ENCODE data around the gene ZDHHC14.

ZDHHC14 gene

DNA sequence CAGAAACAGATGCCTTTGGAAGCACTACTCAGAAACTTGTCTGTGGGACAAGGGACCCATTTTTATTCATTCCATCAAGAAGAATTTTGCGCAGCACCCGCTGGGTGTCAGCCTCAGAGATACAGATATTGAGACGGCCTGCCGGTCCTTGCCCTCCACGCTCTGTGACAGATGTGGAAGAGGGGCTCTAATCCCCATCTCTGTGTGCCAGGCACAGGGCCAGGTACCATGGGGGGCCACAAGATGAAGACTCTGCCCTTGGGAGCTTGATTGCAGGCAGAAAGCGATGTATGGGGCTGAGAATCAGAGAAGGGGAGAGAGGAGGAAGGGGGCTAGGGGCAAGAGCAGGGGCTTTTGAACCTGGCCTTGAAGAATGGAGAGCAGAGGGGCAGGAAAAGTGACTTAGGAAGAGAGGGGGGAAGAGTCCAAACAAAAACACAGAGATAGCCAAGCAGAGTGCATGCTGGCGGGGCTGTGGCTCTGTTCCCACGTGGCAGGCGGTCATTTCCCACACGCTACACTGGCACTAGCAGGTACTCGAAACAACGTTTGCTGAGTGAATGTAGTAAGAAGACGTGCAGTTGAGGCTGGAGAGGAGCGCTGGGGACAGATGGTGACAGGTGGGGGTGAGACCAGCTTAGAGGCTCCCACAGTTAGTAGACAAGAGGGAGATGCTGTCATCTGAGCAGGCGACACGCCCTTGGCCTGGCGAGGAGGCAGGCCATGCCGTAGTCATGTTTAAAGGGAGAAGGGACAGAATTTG is 271.8 kb downstream of the ZDHHC14 start:
- no peak for DNase-seq

DNA sequence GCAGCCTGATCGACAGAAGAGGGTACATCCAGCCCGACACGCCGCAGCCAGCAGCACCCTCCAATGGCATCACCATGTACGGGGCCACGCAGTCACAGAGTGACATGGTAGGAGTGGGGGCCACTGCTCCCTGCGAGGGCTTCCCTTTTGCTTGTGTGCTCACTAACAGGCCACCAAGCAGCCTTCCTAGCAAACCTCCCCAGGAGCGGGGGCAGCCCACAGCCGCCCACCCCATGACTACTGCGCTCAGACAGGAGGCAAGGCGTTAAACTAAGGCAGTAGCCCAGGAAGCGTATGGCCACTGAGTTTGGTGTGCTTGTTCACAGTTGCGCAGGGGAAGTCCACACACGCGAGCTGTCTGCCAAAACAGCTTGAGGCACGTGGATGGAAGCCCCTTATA is 272.5 kb downstream of the ZDHHC14 start:
- no peak for DNase-seq

DNA sequence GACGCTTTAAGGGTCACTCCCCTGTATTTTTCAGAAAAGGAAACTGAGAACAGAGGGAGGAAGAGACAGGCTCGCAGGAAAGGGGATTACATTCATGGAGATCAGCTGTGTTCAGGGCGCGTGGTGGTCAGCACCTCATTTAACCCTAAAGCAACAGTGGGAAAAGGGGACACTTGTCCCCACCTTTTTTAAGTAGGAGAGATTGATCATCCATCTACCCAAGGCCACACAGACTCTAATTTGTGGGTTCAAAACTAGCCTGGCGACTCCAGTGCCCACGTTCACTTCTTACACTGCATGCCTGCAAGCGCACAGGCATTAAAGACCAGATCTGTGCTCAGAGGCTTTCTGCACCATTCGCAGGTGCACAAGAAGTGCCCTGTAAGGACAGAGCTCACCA is 274.1 kb downstream of the ZDHHC14 start:
- no peak for DNase-seq

DNA sequence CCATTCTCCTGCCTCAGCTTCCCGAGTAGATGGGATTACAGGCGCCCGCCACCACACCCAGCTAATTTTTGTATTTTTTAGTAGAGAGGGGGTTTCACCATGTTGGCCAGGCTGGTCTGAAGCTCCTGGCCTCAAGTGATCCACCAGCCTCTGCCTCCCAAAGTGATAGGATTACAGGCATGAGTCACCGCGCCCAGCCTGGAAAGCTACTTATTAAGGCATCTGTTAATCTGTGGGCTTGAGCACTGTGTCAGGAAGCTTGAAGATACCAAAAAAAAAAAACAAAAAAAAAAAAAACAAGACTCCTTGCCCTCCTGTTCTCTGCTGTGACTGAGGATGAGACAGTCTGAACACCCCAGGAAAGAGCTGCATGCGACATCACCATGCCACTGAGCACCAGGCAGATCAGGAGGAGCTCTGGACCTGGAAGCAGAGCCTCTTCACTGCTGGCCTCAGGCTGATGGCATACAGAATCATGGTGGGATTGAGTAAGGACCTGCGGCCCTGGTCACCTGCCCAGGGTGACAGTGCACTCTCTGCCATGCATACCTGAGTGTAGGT is 275.5 kb downstream of the ZDHHC14 start:
- DNase-seq, result no peak

DNA sequence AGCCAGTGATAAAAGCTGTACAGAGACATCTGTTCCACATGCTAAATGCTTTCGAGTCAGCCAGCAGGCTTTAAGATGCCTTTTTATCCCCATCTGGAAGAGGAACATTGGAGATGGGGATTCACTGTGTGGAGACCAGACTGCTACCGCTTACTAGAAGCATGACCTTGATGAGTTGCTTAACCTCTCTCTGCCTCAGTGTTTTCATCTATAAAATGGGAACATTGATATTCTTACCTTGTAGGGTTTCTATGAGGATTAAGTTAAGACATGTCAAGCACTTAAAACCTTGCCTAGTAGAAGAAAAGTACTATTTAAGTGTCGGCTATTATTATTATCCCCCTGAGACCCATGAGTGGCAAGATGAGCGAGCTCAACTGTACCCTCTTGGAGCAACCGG is 276.8 kb downstream of the ZDHHC14 start:
- no peak for DNase-seq

DNA sequence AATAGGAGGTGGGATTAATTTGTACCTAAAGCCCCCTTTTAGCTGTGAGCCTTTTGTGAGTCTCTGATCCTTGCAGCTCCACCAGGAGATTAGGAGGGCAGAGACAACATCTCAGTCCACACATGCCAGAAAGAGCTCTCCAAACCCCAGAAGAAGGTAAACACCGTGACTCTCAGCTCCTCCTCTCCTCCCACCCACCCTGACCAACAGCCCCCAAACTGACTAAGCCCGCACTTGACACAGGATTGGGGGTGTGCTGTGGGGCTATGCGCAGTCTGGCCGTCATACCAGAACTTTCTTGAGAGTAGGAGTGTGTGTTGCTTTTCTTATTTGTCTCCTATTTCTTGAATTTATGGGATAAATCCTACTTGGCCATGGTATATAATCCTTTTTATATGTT is 277.3 kb downstream of the ZDHHC14 start:
- no peak for DNase-seq

DNA sequence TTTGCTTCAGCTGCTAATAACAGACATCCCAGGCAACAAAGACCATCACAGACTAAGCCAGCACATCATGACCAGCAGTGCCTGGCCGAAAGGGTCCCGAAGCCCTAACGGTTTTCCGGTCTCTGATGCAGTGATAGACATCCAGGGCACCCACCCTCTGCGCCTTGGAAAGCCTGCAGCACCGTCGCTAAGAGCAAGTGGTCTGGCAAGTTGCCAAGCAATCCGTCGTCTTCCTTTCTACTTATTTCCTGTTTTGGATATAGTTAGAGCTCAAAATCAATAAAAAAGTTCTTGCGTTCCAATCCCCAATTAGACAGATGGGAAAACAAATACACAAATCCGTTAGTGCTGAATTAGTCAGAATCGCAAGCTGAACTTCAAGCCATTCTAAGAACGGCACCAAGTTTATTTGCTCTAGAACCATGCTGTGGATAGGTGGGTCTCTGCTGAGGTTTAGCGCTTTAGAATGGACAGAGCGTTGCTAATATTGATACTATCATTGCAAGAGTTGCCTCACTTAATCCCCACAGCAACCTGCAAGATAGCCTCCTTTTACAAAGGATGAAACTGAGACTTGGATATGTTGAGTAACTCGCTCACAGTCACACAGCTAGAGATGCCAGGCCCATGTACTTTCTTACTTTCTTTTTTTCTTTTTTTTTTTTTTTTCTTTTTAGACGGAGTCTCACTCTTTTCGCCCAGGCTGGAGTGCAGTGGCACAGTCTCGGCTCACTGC is 278.7 kb downstream of the ZDHHC14 start:
- DNase-seq, result no peak

DNA sequence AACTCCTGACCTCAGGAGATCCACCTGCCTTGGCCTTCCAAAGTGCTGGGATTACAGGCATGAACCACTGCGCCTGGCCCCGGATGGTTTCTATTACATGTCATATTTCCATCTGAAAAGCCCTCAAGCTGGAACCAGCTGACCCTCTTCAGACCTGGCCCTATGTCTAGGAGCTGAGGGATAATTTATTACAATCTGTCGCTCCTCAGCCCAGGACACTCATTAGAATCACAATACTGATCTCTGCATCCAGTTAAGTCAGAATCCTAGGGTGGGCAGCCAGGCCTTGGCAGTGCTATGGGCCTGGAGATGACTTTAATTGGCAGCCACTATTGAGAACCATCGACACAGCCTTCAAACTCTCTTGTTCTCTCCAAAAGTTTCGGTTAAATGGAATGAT is 279.4 kb downstream of the ZDHHC14 start:
- no peak for DNase-seq

DNA sequence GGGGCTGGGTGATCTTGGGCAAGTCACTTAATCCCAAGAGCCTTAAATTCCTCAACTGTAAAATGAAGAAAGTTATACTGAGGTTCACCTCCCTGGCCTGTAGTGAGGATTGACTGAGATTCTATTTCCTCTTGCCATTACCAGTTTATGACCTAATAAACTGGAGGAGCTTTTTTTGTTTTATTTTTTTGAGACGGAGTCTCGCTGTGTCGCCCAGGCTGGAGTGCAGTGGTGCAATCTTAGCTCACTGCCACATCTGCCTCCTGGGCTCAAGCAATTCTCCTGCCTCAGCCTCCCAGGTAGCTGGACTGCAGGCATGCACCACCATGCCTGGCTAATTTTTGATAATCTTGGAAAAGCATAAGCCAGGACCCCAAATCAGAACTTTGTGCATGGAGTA is 280.7 kb downstream of the ZDHHC14 start:
- no peak for DNase-seq

DNA sequence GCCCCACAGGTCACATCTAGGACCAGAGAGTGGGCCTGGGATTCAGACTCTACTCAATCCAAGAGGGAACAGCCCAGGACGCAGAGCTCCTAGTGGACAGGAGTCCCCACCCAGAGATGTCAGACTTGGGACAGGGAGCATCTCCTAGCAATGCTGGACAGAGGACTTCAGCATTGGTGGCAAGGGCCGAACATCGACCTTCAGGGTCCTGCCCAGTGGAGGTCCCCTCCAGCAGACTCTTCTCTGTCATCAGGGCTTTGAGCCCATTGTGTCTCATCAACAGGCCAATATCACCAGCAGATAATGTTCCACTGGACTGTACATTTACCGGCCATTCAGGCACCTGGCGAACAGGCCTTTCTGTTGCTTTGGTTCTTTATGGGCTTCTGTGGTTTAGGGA is 282.3 kb downstream of the ZDHHC14 start:
- no peak for DNase-seq

DNA sequence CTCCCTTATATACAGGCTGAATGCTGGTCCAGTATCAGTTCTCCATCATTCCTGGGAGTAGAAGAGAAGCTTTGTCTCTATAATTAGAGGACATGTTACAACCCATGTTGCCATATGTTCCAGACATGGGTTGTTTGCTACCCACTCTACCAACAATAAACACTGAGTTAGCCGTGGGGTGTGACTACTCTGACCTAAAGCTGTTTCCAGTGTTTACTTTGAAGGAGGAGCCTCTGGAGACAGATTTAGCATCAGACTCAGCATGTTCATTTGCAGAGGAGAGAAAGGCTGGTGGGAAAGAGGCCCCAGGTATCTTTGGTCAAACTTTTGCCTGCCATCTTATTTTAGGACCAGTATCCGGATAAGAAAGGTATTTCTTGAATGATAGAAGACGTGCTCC is 284.2 kb downstream of the ZDHHC14 start:
- DNase-seq, result no peak

DNA sequence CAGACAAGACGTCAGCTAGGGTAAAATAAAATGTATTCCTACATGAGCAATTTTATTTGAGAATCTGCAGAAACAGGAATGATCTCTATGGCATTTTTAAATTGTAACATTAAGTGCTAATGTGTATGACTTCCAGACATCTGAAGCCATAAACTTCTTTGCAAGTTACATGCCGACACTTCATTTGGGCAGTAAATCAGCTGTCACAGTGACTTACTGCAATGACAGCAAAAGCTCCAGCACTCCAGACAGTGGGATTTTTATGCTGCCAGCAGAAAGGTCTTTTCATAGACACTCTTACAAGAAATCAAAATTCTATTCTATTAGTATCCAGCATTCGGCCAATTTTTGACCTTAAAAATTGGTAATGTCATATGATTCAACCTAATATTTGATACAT is 285.7 kb downstream of the ZDHHC14 start:
- DNase-seq, result no peak

DNA sequence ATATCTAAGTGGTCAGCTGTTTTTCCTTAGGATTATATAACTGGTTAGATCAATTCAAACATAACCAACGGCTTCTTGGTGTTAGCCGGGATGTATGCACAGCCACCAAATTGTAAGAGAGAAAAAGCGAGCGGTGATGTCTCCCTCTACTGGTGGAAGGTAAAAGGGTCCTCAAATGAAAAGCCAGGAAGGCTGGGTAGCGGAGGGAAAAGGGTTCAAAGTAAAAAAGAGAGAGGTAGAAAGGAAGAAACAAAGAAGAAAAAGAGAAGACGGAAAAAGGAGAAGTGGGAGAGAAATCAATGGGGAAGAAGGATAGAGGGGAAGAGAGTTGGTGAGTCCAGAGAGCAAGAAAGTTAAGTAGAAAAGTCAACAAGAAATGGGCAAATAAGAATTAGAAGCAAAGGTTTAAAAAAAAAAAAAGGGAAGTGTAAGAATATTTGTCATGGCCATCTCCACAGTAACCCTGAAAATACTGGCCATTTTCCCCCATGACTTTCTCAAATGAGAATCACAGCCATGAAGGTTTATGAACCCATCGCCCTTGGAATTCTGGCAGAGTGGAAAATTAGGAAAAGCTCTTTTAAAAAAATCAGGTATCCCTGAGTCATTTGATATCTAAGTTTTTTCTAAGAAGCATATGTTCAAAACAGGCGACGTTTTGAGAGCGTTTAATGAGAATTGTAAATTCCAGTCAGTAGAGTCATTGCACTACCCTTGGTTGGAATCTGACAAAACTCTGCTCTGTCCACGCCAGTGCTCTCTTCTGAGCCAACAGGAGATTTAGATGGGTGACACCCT is 286.4 kb downstream of the ZDHHC14 start:
- peak; percentile 78 for DNase-seq

DNA sequence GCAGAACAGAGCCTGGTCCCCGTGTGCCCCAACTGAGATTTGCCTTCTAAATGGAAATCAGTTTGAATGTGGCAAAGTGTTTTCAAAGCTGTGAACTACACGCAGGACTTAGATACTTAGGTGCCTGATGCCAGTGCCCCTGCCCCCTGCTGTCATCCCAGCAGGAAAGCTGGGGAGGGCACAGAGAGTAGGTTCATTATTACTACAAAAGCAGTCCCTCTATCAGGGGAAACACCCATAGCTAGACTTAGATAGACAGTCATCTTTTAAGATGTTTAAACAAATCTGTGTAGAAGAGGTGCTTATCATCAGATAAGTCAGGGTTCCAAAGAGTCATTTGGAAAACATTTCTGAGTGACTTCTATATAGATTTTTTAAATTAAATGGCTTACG is 287.0 kb downstream of the ZDHHC14 start:
- no peak for DNase-seq

DNA sequence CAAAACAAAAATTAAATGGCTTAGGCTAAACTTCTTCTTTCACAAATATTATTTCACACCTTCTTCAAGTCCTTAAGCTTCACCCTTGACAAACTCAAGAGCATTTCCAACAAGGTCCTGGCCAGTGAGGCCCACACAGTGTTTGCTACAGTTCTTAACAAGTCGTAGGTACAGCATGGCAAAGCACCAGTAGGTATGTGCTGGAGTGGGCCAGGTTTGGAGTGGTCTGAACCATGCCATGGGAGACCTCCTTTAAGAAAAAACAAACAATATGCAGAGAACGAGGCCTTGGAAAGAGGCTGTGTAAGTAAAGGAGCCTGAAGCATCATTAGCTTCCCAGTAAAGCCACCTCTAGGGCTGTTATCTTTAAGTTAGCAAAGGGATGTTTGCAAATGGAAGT is 287.7 kb downstream of the ZDHHC14 start:
- DNase-seq, result no peak

DNA sequence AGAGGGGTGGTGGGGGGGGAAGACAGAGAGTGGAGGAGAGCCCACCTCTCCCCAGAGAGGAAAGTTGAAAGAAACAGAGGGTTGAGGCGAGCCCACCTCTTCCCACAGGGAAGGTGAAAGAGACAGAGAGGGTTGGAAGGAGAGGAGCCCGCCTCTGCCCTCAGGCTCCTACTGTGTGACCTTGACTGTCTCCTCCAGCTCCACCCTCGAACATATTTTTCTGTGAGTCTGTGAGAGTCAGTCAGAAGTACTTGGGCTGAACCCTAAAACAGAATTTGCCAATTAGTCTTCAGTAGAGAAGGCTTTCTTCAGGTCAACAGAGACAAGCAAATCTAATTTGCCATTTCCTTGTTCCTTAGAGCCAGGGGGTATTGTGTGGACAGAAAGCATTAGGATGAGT is 288.3 kb downstream of the ZDHHC14 start:
- DNase-seq, result no peak

DNA sequence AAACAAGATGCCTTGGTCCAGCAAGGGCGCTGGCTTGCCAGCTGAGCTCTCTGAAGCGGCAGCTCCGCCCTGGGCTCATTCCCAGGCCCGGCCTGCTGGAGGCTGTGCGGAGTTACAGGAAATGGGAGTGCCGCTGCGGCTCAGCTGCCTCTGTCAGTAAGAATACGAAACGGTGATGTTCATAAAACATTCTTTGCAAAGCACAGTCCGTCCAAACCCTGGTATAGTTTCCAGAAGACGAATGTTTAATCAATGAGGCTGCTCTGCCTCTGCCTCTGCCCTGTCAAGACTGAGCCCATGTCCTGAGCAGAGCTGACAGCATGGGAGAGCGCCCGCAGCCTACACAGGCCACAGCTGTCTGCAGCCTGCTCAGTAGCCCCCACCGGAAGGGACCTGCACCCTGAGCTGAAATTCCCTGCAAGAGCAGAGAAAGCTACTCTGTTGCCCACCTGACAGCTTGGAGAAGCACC is 288.8 kb downstream of the ZDHHC14 start:
- peak; percentile 94 for DNase-seq

DNA sequence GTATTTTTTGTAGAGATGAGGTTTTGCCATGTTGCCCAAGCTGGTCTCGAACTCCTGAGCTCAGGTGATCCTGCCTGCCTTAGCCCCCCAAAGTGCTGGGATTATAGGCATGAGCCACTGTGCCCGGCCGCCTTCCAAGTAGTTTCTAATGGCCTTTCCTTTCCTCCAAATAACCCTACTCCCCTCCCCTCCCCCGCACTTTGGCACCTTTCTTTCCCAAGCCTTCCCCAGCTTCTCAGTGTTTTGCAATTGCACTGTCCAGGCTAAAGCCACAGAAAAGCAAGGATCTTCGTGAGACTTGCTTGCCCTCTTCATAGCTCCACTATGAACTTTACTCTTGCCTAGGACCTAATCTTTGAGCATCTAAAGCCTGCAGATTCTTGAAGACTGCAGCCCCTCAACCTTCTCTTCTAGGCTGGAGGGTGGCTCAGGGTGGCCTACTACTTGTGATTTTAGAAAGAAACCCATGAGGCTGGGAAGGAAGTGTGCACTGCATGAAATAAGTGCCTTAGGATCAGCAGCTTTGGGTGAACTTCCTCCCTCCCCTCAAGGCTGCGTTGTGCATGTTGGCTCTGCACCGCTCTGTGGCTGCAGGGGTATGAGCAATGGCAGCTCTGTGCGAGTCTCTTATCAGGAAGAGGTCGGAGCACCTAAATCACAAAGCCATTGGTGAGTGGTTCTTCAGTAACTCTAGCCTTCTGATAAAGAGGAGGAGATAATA is 289.6 kb downstream of the ZDHHC14 start:
- no peak for DNase-seq

DNA sequence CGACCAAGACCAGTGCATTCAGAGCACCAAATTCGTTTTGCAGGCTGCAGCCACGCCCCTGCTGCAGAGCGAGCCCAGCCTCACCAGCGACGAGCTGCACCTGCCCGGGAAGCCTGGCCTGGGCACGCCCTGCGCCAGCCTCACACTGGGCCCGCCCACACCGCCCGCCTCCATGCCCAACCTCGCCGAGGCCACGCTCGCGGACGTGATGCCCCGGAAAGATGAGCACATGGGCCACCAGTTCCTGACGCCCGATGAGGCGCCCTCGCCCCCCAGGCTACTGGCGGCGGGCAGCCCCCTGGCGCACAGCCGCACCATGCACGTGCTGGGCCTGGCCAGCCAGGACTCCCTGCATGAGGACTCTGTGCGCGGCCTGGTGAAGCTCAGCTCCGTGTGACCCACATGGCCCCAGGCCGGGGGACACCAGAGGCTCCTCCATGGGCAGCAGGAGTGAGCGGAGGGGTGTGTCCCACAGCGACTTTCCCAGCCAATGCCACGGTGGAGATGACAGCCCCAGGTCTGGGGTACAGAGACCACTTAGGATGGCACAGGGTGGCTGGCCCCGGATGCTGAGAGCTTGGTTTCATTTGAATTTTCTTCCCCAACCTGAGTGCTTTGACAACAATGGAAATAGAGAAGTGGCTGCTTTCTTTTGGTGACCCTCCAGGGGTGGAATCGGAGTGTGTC is 291.9 kb downstream of the ZDHHC14 start:
- no peak for DNase-seq

DNA sequence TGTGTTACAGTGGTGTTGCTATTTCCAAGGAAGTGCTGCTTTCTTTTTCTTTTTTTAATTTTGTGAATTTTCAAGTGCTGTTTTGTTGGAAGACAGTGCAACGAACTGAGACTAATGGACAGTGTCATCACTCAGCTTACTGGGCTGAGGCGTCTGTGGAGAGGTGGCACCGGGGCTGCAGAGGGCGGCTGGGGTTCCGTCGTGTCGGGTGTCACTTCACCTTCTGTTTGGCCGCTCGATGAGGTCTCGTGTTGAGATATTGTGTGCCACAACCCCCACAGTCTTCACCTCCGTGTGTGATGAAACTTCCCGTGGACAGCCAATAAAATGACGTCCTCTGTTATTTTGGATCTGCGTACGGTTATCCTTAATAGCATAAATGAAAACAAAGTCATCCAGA is 292.6 kb downstream of the ZDHHC14 start:
- no peak for DNase-seq

DNA sequence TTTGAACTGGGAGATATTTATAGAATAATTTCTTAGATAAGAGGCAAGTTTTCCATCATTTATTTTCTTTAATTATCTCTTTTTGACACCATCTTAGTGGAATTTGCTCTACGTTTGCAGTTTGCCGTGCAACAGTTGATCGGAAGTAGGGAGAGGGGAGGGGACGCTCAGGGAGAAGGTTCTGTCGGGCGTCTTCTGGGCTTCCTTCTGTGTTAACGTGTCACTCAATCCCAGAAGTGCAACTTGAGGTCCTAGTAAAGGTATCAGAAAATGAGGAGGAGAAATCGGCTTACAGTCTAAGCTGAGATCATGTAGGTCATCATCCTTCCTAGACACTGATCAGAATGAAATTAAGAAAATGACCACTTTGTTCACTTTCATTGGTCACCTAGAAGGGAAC is 293.1 kb downstream of the ZDHHC14 start:
- no peak for DNase-seq

DNA sequence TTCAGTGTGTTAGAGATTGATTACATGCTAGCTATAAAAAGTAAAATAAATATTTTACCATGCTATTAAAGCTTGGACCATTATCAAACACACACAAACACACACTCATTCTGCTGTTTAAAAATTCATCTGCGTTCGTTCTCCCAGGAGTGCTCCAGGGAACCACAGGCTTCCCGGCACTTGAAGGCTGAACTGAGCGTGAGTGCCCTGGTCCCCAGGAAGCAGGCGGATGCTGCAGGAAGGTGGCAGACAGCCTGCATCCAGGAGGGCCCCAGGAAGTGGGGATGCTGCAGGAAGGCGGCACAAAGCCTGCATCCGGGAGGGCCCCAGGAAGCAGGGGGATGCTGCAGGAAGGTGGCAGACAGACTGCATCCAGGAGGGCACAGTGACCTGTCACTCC is 294.8 kb downstream of the ZDHHC14 start:
- no peak for DNase-seq
